Raji (cell line): Measurements from ENCODE around the gene PPM1J.

Source experiments
- POLR2A ChIP-seq: IDR thresholded peaks from 2 replicates; pipeline ENCODE4 v1.6.1; 2011; ENCODE audit warnings: low read depth, low read length, control low read depth; ENCODE audit not compliant: insufficient read depth

The PPM1J gene

GRCh38 chr1:112723511-112723839 lies 8.3 kb upstream of the PPM1J start:
- no peak for TF ChIP-seq POLR2A

- TF ChIP-seq POLR2A, result no peak
Measured at GRCh38 chr1:112722601-112723510, 7.7 kb upstream of the PPM1J start.

DNA sequence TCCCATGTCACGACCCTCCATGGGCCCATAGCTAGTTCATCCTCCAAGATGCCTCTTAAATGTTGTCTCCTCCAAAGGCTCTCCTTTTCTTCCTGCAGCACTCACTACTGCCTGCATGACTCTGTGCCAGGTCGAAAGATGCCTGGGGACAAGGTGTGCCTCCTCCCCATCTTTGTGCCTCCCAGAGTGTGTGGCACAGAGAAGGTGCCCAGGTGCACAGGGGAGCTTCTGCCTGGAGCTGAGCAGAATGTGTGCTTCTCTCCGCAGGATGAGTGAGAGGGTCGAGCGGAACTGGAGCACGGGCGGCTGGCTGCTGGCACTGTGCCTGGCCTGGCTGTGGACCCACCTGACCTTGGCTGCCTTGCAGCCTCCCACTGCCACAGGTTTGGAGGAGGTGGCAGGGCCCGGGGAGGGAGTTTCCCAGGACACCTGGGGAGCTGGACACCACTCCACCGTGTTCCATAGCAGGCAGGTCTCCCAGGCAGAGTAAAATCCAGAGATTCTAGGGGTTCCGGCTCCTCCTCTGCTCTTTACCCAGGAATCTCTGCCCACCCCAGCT lies 6.9 kb upstream of the PPM1J start:
- no peak for TF ChIP-seq POLR2A

GRCh38 chr1:112720800-112721199 lies 5.7 kb upstream of the PPM1J start:
- no peak for TF ChIP-seq POLR2A

- no peak for TF ChIP-seq POLR2A
Measured at GRCh38 chr1:112719706-112720105, 4.6 kb upstream of the PPM1J start.

DNA sequence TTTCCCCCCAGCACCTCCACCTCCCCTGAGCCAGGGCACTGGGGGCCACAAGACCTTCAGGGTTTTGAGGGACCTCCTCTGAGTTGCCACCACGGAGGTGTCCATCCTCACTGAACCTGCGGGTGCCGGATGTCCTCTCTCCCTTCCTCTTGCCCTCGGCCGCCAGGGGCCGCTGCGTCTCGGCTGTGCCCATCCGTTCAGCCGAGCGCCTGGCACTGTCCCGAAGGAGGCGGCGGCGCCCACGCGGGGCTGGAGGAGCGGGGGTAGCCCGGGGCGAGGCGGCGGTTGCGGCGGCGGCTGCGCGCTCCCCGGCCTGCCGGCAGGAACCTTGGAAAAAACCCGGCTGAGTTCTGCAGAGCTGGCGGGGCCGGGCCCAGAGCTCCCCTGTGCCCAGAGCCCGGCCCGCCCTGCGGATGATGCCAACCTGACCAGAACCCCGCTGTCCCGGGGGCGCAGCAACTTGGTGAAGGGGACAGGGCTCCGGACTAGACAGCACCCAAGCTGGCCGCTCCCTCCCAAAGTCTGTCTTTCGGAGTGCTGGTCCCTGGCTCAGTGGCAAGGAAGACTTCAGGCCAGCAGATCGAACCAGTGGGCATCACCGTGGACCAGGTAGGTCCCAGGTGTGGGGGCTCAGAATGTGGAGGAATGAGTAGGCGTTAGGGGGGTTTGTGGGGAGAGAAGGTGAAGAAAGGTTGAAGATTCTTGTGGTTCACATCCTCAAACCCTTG lies 3.7 kb upstream of the PPM1J start:
- no peak for TF ChIP-seq POLR2A

DNA sequence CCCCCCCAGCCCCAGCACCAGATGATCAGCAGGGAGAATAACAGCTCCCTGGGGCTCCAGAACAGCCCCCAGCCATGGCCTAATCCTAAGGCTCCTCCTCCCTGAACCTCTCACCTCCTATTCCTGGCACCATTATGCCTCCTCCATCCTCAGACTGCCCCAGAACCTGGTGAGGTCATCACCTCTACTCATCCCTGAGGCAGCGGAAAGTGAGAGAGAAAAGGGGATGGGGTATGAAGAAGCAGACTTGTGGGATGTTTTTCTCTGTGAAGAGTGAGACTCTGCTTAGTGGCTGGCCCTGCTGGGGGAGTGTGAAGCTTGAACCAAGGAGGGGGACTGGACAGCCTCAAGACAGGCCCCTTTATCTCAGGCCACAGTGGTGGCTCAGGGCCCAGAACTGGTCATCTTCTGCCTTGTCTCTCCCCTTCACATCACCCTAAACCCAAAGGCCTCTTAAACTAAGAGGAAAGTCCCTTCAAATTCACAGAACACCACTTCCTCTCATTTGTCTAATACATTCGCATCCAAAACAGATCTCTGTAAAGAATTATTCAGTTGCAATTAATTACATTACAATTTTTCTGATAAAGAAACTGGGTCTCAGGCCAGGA lies 2.2 kb upstream of the PPM1J start:
- no peak for TF ChIP-seq POLR2A

DNA sequence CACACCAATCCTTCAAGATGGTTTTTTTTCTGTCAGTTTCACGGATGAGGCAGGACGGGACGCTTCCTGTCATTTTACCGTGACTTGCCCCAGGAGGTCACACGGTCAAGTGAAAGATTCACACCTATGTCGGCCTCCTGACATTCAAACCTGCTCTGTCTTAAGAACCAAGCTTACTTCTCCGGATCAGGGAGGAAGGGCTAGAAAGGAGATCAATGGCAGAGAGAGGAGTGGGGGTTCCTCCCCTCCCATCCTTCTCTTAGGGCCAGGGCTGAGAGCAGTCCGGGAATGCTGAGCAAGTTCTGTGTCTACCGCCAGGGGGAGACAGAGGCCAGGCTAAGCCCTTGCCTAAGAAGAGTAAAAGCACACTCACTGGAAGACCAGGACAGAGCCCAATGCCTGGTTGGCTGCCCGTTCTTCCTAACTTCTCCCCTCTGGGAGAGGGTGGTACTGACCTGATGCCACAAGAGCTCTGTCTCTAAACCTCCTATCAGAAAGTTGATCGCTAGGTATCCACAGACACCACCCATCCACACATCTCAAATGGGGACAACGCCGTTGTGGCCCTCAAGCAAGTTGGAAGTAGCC lies 1.1 kb upstream of the PPM1J start:
- no peak for TF ChIP-seq POLR2A

- no peak for TF ChIP-seq POLR2A
Measured at GRCh38 chr1:112714313-112715263, 544 bp downstream of the PPM1J start.

- no peak for TF ChIP-seq POLR2A
Measured at GRCh38 chr1:112713466-112714312, 1.4 kb downstream of the PPM1J start.

DNA sequence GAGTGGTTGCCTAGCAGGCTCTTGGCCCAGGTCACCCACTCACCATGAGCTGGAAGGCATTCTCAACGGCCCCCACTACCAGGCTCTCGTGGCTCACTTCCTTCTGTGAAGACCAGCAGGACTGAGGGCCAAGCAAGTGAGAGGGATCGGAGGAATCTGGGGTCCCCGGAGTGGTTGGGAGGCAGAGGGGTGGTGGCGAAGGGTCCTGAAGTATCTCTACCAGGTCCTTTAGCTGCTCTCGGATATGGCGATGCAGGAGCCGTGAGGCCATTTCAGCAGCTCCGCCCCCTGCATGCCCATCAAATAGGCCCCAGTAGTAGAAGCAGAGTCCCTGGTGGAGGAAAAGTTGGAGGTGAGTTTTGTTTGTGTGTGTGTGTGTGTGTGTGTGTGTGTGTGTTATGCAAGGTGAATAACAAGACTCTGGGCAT lies 2.4 kb downstream of the PPM1J start:
- no peak for TF ChIP-seq POLR2A

- no peak for TF ChIP-seq POLR2A
Measured at GRCh38 chr1:112712191-112712590, 2.9 kb downstream of the PPM1J start.

DNA sequence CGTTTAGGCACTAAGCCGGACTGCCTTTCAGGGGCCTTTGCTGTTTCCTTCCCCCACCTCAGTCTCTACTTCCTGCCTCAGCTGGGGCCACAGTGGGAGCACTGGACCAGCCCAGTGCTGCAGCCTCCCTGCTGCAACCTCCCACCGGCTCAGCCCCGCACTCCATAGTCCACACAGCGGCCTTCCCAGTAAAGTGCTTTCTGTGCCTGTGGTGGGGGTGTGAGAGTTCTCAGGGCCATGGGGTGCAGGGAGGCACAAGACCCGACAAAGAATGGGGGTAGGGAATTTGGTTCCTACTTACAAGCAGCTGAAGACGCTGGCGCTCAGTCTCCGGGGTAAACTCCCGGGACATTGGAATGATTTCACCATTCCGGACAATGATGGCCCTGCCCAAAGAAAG lies 3.5 kb downstream of the PPM1J start:
- no peak for TF ChIP-seq POLR2A
